Measurements from ENCODE around the gene CASK.
"Not testable (repeated sequence)": the region's sequence is repeated elsewhere in the genome, so short reads cannot be mapped to it uniquely, and the experiment has no call there.

The CASK gene

GRCh38 chrX:41553688-41554087 lies 369.7 kb downstream of the CASK start:
- no peak for DNase-seq

GRCh38 chrX:41548411-41548810 lies 374.9 kb downstream of the CASK start:
- DNase-seq: no peak

- DNase-seq: no peak
Observed at GRCh38 chrX:41543668-41544067, 379.7 kb downstream of the CASK start.

DNA sequence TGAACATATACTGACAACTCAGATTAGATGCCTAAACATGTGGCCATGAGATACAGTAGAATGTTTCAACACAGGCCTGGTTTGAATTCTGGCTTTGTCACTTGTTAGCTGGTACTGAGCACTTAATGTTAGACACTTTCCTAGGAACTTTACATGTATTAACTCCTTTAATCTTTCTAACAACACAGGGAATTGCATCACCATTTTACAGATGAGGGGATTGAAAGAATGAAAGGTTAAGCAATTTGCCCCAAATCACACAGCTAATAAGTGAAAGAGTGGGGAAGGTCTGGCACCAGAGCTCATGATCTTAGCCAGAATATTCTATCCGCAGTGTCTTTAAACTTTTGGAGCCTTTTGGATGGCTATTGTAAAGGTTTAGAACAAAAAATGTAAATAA lies 380.3 kb downstream of the CASK start:
- no peak for DNase-seq

- no peak for DNase-seq
Observed at GRCh38 chrX:41542536-41542935, 380.8 kb downstream of the CASK start.

- DNase-seq: no peak
Observed at GRCh38 chrX:41542135-41542534, 381.2 kb downstream of the CASK start.

- no peak for DNase-seq
Observed at GRCh38 chrX:41541386-41541785, 382.0 kb downstream of the CASK start.

GRCh38 chrX:41538707-41539106 lies 384.6 kb downstream of the CASK start:
- DNase-seq: no peak

DNA sequence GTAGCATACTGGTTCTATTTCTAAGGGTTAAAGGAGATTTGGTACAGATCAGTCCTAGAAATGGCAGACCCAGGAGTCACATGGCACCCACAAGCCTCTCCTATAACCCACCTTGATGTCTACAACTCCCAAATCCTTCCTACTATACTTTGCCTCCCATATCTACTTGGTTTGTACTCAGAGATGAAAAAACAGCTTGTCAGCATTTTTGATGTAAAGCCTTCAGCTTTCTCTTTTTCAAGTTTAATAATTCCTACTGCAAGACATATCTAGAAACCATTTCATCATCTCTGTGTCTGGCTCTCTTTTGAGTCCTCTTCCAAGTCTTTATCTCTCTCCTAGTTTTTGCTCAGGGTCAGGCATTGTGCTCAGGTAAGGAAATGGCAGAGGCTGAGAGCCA lies 393.3 kb downstream of the CASK start:
- no peak for DNase-seq

DNA sequence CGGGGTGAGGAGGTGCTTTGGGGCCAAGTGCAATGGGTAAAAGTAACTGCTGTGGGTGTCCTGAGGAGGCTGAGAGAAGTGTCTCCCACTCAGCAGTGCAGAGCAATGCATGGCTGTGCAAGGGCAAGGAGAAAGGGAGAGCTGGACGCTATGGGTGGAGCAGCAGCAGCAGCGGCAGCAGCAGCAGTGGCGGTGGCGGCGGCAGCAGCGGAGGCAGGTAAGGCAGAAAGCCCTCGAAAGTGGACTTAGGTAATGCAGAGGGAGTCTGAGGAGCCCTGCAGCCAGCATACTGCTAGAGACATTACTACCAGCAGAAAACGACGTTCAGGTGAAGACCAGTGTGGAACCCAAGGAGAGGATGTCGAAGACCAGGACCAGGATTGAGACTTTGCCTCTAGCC lies 394.1 kb downstream of the CASK start:
- no peak for DNase-seq

- DNase-seq: no peak
Observed at GRCh38 chrX:41528784-41529183, 394.6 kb downstream of the CASK start.

- DNase-seq: no peak
Observed at GRCh38 chrX:41526925-41527324, 396.4 kb downstream of the CASK start.

GRCh38 chrX:41526271-41526670 lies 397.1 kb downstream of the CASK start:
- DNase-seq: no peak

DNA sequence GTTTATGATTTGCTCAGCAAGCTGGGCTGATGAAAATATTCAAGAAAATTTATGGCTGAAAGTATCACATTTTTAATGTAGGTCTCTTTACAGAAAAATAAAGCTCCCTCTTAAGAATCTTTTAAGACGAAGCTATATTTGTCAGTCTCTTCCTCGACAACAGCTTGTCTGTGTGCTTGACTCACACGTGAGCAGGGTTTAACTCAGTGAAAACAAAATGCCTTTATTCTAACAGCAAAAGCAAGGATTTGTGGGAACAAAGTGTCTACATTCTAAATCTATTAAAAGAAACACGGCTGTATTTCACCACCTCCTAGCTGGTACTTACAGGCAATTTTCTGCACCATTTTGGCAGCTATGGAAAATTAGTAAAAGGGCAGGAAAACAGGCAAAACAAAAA lies 400.7 kb downstream of the CASK start:
- no peak for DNase-seq

DNA sequence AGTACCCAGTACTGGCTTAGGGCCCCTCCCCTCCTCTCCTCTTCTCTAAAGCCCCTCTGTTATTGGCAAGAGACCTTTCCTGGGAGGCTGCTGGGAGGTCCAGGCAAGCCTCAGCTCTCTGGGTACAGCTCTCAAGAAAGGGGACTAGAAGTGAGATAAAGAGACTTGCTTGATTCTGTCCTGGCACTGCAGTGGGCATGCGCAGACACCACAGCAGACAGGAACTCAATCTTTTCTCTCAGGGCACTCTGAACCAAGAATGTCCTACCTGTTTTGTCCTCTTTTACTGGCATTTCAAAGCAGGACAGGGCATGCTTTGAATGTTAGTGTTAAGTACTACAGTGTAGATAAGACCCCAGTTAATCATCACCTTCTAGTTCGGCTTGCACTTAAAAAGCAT lies 401.3 kb downstream of the CASK start:
- DNase-seq: no peak

- no peak for DNase-seq
Observed at GRCh38 chrX:41519468-41519867, 403.9 kb downstream of the CASK start.

- DNase-seq: no peak
Observed at GRCh38 chrX:41518841-41519220, 404.5 kb downstream of the CASK start.

GRCh38 chrX:41518127-41518840 lies 405.1 kb downstream of the CASK start:
- peak; percentile 53 for DNase-seq

DNA sequence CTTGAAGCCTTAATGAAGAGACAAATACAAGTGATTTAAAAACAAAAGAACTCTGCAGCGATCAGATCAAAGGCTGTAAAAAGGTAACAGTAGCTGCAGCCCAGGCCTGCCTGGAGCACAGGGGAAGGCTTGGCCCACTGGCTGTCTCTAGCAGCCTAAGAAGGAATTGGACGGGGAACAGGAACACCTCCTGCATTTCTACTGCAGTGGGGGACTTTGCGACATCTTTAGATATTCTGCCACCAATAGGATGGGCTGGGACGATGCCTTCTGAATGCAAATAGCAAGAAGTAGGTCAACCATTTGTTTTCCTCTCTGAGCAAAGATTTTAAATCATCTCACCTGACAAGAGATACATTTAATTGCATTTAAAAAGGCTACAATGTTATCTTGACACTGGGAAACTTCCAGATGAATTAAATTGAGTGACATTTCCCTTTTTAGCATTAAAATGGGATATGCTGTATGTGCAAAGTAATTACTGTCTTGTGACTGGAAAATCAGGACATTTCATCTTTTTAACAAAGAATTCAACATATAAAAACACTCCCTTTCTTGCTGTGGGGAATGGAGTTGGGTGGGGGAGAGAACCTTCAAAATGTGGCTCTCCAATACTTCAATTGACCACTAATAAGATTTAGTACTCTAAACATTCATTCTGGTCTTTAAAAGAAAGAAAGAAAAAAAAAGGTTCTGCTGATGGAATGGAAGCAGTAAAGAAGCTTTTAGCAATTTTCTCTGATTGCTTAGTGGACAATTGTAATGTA lies 406.2 kb downstream of the CASK start:
- DNase-seq: no peak

DNA sequence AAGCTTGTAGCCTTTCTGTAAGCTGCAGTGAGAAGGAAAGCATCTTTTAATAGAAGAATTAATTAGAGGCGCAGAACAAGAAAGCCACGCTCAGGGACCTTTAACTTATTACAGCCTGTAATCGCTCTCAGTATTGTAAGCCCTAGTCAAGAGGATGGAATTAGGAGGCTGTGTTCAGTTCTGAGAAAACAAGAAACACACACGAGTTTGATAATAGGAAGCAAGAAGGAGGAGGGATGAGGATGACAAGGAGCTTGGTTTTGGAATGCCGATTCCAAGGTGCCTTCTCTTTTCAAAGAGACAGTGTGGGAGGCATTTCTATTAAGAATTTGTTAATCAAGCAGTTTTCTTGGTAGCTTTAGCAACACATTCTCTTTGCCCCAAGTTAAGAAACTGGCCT lies 406.9 kb downstream of the CASK start:
- DNase-seq: no peak

GRCh38 chrX:41515376-41515775 lies 408.0 kb downstream of the CASK start:
- no peak for DNase-seq

DNA sequence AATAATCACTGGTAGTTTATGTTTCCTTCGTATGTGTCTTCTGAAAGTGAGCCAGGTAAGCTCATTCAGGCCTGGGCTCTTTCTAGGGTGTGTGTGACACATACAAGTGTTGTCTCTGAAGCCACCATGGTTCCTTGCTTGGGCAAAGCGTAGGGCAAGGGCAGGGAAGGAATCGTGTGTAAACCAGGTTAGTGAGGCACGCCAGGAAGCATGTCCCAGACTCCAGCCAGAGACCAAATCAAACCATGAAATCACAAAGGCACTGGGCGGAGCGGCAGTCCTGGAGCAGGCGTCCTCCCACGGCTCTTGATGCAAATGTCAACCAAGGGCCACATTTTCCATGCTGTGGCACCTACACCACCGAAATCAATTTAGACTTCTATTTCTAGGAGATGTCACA lies 409.2 kb downstream of the CASK start:
- no peak for DNase-seq

- DNase-seq: not testable (repeated sequence)
Observed at GRCh38 chrX:41512853-41513252, 410.5 kb downstream of the CASK start.

DNA sequence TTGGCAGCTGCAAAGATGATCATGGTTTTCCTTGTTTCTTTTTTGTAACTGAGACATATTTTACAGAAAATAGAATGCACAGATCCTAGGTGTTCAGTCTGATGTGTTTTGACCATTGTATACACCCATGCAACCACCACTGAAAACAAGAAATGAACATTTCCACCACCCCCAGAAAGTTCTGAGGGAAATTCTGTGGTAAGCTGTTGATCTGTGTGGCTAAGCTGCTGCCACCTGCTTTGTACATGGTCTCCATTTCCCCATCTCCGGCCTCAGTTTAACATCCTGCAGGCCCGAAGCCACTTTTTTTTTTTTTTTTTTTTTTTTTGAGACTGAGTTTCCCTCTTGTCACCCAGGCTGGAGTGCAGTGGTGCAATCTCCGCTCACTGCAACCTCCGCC lies 411.0 kb downstream of the CASK start:
- no peak for DNase-seq

DNA sequence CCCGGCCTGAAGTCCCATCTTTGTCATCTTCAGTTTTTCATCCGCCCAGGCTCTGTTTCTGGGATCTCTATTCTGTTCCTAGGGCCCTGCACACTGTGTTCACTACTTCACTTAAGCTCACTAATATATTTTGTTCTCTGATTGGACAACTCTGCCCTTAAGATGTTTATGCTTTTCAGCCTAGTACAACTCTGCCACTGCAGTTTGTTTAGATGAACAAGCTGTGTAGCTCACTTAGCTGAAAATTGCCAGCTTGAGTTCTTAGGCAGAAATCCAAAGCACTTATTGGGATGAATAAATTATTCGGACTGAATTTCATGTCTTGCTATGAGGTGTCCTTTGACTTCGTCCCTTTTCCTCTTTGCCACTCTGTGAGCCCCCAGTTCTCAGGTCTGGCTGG lies 415.4 kb downstream of the CASK start:
- DNase-seq: no peak
